HG03442 (cell line): Measurements from ENCODE around the gene MAP1LC3B.
"Not testable (repeated sequence)": the region's sequence is repeated elsewhere in the genome, so short reads cannot be mapped to it uniquely, and the experiment has no call there.

Source experiments
- ATAC-seq: cut with Tn5 transposase; IDR thresholded peaks from one replicate; pipeline ENCODE4 v1.9.1; 2021; ENCODE audit warnings: mild to moderate bottlenecking, moderate library complexity; ENCODE audit not compliant: unreplicated experiment

MAP1LC3B gene

GRCh38 chr16:87360862-87361610, 31.1 kb upstream of the MAP1LC3B start:
- no peak for ATAC-seq

GRCh38 chr16:87361916-87362619, 30.1 kb upstream of the MAP1LC3B start:
- ATAC-seq: no peak

DNA sequence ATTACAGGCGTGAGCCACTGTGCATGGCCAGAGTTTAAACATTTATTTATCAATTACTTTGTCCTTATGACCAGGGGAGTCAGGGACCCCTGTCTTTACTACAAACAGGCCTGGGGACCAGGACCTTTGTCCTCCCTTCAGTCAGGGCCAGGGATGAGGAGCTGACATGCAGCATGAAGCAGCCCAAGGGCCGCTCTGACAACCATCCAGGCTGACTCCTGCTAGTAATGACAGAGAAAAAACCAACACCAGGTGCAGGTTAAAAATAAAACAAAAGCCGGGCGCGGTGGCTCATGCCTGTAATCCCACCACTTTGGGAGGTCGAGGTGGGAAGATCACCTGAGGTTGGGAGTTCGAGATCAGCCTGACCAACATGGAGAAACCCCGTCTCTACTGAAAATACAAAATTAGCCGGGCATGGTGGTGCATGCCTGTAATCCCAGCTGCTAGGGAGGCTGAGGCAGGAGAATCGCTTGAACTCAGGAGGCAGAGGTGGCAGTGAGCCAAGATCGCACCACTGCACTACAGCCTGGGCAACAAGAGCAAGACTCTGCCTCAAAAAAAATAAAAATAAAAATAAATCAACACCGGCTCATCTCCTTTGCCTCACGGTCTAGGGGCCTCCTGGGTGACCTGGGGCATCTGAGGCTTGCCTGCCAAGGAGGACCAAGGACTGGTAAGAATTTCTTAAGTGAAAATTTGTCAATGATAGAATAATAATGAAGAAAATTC, 29.1 kb upstream of the MAP1LC3B start:
- not testable (repeated sequence) for ATAC-seq

DNA sequence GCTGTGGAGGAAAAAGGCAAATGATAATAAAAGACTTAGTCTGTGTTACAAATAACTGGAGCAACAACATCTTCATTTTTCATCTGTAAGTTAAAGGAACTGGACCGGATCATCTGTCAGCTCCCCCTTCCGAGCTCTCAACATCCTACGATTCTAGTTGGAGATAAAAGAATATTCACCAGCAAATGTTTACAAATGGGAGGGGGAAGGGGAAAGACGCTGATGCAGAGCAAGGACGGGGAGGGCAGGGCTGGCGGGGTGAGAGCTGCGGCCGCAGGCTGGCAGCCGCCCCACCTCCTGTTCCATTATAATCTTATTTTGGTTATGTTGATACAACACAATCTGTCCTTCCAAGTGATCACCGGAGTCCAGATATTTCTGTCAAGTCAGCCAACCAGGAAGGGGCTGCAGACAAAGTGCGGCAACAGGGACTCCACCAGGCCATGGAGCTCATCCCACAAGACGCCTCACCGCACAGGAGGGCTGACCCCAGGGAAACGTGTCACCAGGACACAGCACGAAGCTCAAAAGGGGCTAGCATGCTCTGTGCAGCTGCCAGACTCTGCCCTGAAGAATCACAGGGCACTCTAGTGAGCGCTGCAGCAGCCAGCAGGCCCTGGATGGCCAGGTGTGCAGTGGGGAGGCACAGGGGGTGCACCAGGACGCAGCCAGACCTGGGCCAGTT, 28.2 kb upstream of the MAP1LC3B start:
- no peak for ATAC-seq

DNA sequence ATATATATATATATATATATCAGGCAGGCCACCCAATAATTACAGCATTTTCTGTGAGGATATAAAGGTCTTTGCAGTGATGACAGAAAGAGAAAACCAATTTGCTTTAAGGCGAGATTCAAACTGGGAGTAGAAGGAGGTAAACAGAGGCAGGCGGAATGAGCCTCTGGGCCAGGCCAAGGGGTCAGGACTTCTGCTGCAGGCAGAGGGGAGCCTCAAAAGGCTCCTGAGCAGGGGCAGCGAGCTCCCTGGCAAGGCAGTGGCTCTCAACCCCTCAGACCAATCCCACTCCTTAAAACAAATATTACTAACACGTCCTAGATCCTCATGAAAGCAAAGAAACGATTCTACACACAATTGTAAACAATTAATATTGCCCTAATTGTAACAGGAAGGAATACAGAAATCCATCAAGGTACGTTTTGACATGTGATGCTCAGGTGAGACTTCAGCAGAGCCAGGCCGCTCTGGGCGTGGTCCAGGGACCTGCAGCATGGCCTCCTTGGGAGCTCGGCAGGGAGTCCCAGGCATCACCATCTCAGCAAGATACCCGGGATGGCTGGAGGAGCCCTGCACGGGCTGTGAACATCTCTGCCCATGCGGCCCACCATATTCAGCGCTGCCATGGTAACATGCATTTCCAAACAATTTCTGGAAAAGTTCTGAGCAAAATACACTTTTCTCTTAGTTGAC, 27.0 kb upstream of the MAP1LC3B start:
- ATAC-seq: no peak

GRCh38 chr16:87366288-87366687, 25.8 kb upstream of the MAP1LC3B start:
- ATAC-seq: no peak

GRCh38 chr16:87366930-87367329, 25.2 kb upstream of the MAP1LC3B start:
- ATAC-seq: no peak

GRCh38 chr16:87367529-87367928, 24.6 kb upstream of the MAP1LC3B start:
- ATAC-seq: no peak

DNA sequence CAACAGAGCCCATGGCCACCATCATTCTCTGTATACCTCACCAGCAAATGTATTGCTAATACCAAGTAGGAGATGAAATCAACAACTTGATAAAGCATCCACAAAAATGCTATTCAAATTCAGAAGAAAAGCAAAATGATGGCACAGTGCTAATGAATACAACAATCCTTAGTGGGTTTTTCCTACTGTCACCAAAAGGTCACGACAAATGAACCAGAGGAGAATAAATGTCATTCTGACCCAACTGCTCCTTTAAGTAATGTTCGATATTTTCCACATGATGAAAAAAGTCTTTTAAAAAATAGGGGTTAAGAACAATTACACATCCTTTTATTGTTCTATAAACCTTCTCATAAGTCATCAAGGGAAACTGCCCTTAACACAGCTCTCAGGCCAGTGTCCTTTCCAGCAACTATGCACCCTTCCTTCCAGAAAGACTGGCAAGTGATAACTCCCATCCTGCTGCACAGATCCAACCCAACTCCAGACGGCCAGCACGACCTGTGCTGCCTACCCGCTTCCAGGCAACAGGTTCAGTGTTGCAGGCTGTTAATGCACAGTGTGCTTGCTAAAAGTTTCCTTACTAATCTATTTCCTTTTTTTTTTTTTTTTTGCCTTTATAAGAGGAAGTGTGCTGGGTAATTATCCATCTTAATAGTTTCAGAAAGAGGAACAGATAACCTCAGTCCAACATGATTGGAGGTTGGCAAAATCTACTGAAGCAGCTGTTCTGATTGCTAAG, 23.9 kb upstream of the MAP1LC3B start:
- no peak for ATAC-seq

DNA sequence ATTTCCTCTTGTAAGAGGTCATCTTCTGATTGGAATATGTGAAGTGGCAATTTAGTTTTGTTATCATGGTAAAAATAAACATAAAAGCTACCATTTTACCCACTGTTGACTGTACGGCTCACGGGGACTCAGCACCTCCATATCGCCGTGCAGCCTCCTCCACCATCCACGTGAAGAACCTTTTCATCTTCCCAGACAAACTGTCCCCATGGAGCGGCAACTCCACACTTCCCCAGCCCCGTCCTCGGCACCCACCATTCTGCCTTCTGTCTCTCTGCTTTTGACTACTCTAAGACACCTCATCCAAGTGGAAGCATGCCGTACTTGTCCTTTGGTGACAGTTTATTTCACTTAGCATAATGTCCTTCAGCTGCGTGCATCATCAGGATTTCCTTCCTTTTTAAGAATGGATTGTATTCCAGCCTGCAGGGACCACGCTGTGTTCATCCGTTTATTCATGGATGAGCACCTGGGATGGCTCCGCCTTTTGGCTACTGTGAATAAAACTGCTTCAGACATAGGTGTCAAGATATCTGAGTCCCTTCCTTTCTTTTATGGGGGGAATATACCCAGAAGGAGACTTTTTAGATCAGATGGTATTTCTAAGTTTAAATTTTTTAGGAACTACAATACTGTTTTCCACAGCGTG, 22.9 kb upstream of the MAP1LC3B start:
- no peak for ATAC-seq

DNA sequence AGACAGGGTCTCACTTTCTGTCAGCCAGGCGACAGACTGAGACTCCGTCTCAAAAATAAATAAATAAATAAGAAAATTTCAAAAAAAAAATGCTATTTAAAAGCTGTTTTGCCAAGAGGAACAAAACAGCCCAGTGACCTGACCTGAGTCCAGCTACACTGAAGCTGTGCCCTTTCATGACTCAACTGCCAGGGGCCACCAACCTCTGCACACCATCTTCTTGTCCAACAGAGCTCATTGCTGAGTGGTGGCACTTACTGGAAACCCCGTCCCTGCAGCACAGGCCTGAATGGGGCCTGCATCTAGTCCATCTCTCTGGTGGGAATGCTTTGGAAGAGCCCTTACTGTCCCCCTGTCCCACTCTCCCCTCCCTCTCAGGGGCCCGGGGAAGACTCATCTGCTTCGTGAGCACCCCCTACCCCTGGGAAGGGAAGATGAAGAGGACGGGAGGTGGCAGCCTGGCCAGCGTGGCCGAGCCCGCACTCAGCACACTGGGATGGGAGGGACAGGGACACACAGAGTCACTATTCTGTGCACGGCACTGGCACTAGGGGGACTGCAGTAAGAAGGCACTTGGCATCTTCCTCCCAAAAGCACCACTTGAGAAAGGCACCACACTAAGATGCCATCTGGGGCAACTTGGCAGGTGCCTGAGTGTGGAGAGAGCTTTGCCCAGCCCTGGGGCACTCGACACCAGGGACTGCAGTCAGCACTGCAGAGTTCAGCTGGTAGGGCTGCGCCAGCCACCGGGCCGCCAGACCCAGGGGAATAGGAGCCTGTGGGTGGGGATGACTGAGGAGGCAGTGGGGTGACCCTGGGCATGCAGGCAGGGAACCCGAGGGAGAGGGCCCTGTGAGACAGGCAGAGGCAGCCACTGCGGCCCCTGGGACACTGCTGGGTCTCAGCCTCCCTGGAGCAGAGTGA, 22.1 kb upstream of the MAP1LC3B start:
- no peak for ATAC-seq

- ATAC-seq: no peak
Measured at GRCh38 chr16:87371261-87371866, 20.8 kb upstream of the MAP1LC3B start.

DNA sequence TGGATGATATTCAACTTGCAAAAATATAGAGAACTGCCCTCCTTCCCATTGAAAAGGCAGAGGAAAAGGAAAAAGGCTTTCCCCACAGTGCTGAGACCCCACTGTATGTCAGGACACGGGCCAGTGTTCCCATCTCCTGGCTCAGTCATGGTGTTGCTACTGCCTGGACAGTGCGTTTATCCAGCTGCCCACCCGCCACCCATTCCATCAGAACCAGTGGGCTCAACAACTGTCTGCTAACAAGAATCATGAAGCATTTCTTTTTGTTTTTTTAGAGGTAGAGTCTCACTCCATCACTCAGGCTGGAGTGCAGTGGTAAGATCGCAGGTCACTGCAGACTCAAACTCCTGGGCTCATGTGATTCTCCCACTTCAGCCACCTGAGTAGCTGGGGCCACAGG, 19.8 kb upstream of the MAP1LC3B start:
- no peak for ATAC-seq

DNA sequence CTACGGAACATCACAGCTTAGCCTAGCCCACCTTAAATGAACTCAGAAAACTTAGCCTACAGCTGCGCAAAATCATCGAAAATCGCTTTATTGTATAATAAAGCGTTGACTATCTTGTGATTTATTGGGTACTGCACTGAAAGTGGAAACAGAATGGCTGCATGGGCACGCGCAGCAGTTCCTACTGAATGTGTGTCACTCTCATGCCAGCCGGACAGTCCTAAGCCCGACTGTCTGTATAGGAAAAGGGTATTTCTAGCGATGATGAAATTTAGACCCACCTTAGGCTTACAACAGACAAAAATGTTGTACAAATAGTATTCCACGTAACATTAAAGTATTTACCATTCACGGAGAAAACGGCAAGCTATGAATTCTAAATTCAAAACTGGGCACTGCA, 17.8 kb upstream of the MAP1LC3B start:
- no peak for ATAC-seq

DNA sequence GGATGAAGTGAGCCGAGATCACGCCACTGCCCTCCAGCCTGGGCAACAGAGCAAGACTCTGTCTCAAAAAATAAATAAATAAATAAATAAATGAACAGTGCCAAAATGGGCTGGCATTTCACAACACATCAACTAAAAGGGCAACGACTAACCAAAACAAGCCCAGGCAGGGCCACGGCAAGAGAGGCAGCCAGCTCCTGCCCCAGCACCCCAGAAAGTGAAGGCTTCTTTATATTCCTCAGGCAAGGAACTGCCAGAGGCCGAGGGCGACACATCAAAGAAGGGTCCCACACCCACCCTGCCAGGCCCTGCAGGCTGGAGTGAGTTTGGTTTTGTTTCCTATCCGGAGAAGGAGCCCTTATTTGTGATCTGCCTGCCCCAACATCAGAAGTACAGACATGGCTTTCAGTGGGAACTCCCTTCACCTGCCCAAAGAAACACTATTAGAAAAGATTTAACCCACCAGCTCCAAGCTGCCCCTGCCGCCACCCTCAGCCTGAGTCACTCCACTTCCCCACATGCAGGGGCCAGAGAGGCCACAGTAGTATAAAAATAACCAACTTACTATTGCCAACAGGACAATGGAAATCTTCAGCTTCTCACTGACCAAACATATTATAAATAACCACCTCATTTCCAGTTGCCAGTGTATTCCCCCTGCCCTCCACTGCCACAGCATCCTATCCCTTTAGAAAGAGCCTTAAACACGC, 16.6 kb upstream of the MAP1LC3B start:
- no peak for ATAC-seq

- no peak for ATAC-seq
Measured at GRCh38 chr16:87376660-87377059, 15.5 kb upstream of the MAP1LC3B start.

GRCh38 chr16:87379312-87379752, 12.8 kb upstream of the MAP1LC3B start:
- ATAC-seq: not testable (repeated sequence)
